G401 (cell line): ENCODE results near the gene RAD17. TPM values are rescaled to one million over a fixed set of nuclear protein-coding genes. Genes with fewer than 3 reads are reported as not detected.
"Not testable (repeated sequence)": the region's sequence is repeated elsewhere in the genome, so short reads cannot be mapped to it uniquely, and the experiment has no call there.

Experiments used
- DNase-seq: peaks from one replicate; pipeline ENCODE4 v3.0.0-alpha.2; 2015; ENCODE audit warnings: low spot score
- in situ Hi-C: cut with HindIII; loops from 2 replicates; pipeline ENCODE4 v1.10.0; 2016; ENCODE audit warnings: low sequenced_read_pairs, mixed read lengths
- total RNA-seq: library from RNA; depleted of rRNA; stranded (reverse); fragments of >200 nt; shearing (Covaris generic); gene quantifications from 2 replicates; pipeline ENCODE4 v1.2.3, GENCODE V29; 2014

Gene RAD17
- total RNA-seq, 1 experiment from 2014 or later: 17.4 TPM

- DNase-seq, in situ Hi-C loops: not testable (repeated sequence)
Observed at GRCh38 chr5:69370335-69370734, 717 bp downstream of the RAD17 start.

GRCh38 chr5:69372394-69372793 is 2.8 kb downstream of the RAD17 start:
- DNase-seq: no peak
- in situ Hi-C loops: no loop called here

GRCh38 chr5:69374911-69375446 is 5.4 kb downstream of the RAD17 start:
- in situ Hi-C loops: loop anchor here (25.0 kb wide), 1 partner anchor 338 kb away; no protein-coding TSS in a partner anchor
- DNase-seq: no peak

GRCh38 chr5:69378376-69378775 is 8.8 kb downstream of the RAD17 start:
- in situ Hi-C loops: loop anchor here (25.0 kb wide), 1 partner anchor 341 kb away; no protein-coding TSS in a partner anchor
- no peak for DNase-seq

- DNase-seq: no peak
- in situ Hi-C loops: no loop called here
Observed at GRCh38 chr5:69404659-69405330, 35.2 kb downstream of the RAD17 start.

GRCh38 chr5:69414885-69415583 is 45.4 kb downstream of the RAD17 start, which contains the start of gene MARVELD2:
MARVELD2 (plus strand) TSS chr5:69415116; CDS start chr5:69419386, 4,270 bp downstream.
- in situ Hi-C loops: no loop called here
- DNase-seq: peak; percentile 16

- in situ Hi-C loops: no loop called here
- DNase-seq: no peak
Observed at GRCh38 chr5:69415584-69415958, 46.0 kb downstream of the RAD17 start.

GRCh38 chr5:69416180-69416579 is 46.6 kb downstream of the RAD17 start:
- DNase-seq: no peak
- in situ Hi-C loops: no loop called here

- in situ Hi-C loops: no loop called here
- no peak for DNase-seq
Observed at GRCh38 chr5:69416699-69417098, 47.1 kb downstream of the RAD17 start.

GRCh38 chr5:69418554-69418953 is 48.9 kb downstream of the RAD17 start:
- no peak for DNase-seq
- in situ Hi-C loops: no loop called here

GRCh38 chr5:69431424-69432303 is 62.0 kb downstream of the RAD17 start:
- in situ Hi-C loops: no loop called here
- no peak for DNase-seq

GRCh38 chr5:69432412-69433206 is 63.0 kb downstream of the RAD17 start:
- DNase-seq: no peak
- in situ Hi-C loops: no loop called here

GRCh38 chr5:69435276-69435884 is 65.8 kb downstream of the RAD17 start:
- in situ Hi-C loops, DNase-seq: not testable (repeated sequence)

- in situ Hi-C loops: no loop called here
- DNase-seq: no peak
Observed at GRCh38 chr5:69444127-69444754, 74.6 kb downstream of the RAD17 start.

GRCh38 chr5:69449511-69449910 is 79.9 kb downstream of the RAD17 start:
- in situ Hi-C loops: no loop called here
- DNase-seq: no peak

GRCh38 chr5:69450116-69450515 is 80.5 kb downstream of the RAD17 start:
- in situ Hi-C loops: no loop called here
- DNase-seq: no peak

- in situ Hi-C loops, DNase-seq: not testable (repeated sequence)
Observed at GRCh38 chr5:69450527-69450926, 80.9 kb downstream of the RAD17 start.
